H1 (cell line): Measurements from ENCODE around the gene DMAC1. TPM values are rescaled to one million over a fixed set of nuclear protein-coding genes. Genes with fewer than 3 reads are reported as not detected.

ENCODE experiments used
- CHD2 ChIP-seq: IDR thresholded peaks from 2 replicates; pipeline ENCODE4 v1.6.1; 2012; ENCODE audit warnings: low read length, improper control_type of control experiment
- polyA plus RNA-seq, 7 experiments: library from polyadenylated mRNA; depleted of rRNA in 3 of 7; stranded (reverse) in 5 of 7; unstranded in 2 of 7; fragments of >200 nt in 5 of 7; fragments of 200-250 nt in 2 of 7; gene quantifications; 1 replicate in 5 of 7; 2 replicates in 1 of 7; 4 replicates in 1 of 7; pipeline versions ENCODE4 v1.2.1 to v1.2.3, GENCODE V29; 2011 to 2013; ENCODE audit warnings: missing spikeins in 2 of 7, mixed read lengths in 2 of 7
- total RNA-seq: library from RNA; stranded (reverse); fragmentation: NEBNext Ultra II Directional; extraction: Animal tissue kit (Norgen Biotek cat#: 25700); gene quantifications from 2 replicates; pipeline ENCODE4 v1.2.1, GENCODE V29; 2021

The DMAC1 gene
- total and polyA plus RNA-seq, 2 of the 8 experiments (the other 6 are each of a cell fraction or from before 2014, with no cell fraction given): 30.4 to 89.4 TPM

DNA sequence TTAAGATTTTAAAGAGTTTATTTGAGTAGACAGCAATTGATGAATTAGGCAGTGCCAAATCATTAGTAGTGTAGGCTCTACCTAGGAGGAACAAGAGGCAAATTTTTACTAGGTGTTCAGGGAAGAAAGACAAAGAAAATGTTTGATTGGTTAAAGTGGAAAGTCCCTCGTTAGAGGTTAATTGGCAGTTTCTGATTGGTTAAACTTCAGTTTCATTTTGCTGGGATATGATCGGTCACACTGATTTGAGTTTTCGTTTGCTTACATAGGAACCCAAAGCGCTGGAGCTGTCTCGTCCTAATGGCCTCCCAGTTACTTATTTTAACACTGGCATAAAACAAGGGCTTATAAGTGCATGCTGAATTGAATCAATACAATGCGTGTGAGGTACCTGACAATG lies 15.1 kb downstream of the DMAC1 start (continued):
- no peak for TF ChIP-seq CHD2
